ENCODE results near the gene MFAP3L. TPM values are rescaled to one million over a fixed set of nuclear protein-coding genes. Genes with fewer than 3 reads are reported as not detected.

The MFAP3L gene
- total RNA-seq, 1 experiment from 2014 or later: 6.2 TPM

- H3K36me3 ChIP-seq (ENCODE audit: low read depth): no peaks in the 10 kb centered on the region
- no peaks in the 10 kb centered on the region for H3K27me3 ChIP-seq (ENCODE audit: insufficient read depth, low read depth)
- DNase-seq: no peak
- H3K79me2 ChIP-seq (ENCODE audit: low read depth): no peaks in the 10 kb centered on the region
- H3K4me1 ChIP-seq (replicated peaks; ENCODE audit: insufficient read depth): no peaks in the 10 kb centered on the region
- intact Hi-C loops (cut with micrococcal nuclease; ENCODE audit: unreplicated experiment): no loop called here
- H3K9me2 ChIP-seq (ENCODE audit: insufficient read depth): no peaks in the 10 kb centered on the region
- ChIA-PET POLR2A (ENCODE audit: unreplicated experiment) (interaction anchor here (0.6 kb wide), 1 partner anchor 14 kb away, joined by 16 read pairs; no protein-coding TSS in a partner anchor), CTCF (no interaction called here)
- H3K9me3 ChIP-seq (ENCODE audit: insufficient read depth, low read depth): no peaks in the 10 kb centered on the region
- no peak overlapping the region for H2AFZ ChIP-seq
- no peaks in the 10 kb centered on the region for H3F3A ChIP-seq (ENCODE audit: insufficient read depth, low read depth)
- no TSS peak for BruUV-seq (replicated peaks)
- TF ChIP-seq EZH2 (IDR thresholded peaks at IDR 0.05; ENCODE audit: low read depth): no peak
- TF ChIP-seq, protein P1, sequence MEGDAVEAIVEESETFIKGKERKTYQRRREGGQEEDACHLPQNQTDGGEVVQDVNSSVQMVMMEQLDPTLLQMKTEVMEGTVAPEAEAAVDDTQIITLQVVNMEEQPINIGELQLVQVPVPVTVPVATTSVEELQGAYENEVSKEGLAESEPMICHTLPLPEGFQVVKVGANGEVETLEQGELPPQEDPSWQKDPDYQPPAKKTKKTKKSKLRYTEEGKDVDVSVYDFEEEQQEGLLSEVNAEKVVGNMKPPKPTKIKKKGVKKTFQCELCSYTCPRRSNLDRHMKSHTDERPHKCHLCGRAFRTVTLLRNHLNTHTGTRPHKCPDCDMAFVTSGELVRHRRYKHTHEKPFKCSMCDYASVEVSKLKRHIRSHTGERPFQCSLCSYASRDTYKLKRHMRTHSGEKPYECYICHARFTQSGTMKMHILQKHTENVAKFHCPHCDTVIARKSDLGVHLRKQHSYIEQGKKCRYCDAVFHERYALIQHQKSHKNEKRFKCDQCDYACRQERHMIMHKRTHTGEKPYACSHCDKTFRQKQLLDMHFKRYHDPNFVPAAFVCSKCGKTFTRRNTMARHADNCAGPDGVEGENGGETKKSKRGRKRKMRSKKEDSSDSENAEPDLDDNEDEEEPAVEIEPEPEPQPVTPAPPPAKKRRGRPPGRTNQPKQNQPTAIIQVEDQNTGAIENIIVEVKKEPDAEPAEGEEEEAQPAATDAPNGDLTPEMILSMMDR (conservative IDR thresholded peaks at IDR 0.05): no peak
- no peak overlapping the region for H3K27ac ChIP-seq
- no peaks in the 10 kb centered on the region for H4K20me1 ChIP-seq (ENCODE audit: insufficient read depth)
- H3K4me3 ChIP-seq: no peak overlapping the region
- H3K4me2 ChIP-seq: no peak overlapping the region
Observed at GRCh38 chr4:170035845-170036244, 9.7 kb upstream of the MFAP3L start.

- no TSS peak for BruUV-seq (replicated peaks)
- H3K9me2 ChIP-seq (ENCODE audit: insufficient read depth): no peaks in the 10 kb centered on the region
- CTCF ChIA-PET: no interaction called here
- no peak overlapping the region for H3K27ac ChIP-seq
- DNase-seq: no peak
- H3K9me3 ChIP-seq (ENCODE audit: insufficient read depth, low read depth): no peaks in the 10 kb centered on the region
- no peaks in the 10 kb centered on the region for H3K36me3 ChIP-seq (ENCODE audit: low read depth)
- H3F3A ChIP-seq (ENCODE audit: insufficient read depth, low read depth): no peaks in the 10 kb centered on the region
- POLR2A ChIA-PET (ENCODE audit: unreplicated experiment): no interaction called here
- no peaks in the 10 kb centered on the region for H4K20me1 ChIP-seq (ENCODE audit: insufficient read depth)
- H3K4me2 ChIP-seq: no peak overlapping the region
- no peaks in the 10 kb centered on the region for H3K27me3 ChIP-seq (ENCODE audit: insufficient read depth, low read depth)
- no peaks in the 10 kb centered on the region for H3K4me1 ChIP-seq (replicated peaks; ENCODE audit: insufficient read depth)
- H2AFZ ChIP-seq: no peak overlapping the region
- no peaks in the 10 kb centered on the region for H3K79me2 ChIP-seq (ENCODE audit: low read depth)
- intact Hi-C loops (cut with micrococcal nuclease; ENCODE audit: unreplicated experiment): no loop called here
- H3K4me3 ChIP-seq: no peak overlapping the region
- TF ChIP-seq, protein P1 (conservative IDR thresholded peaks at IDR 0.05): no peak
- TF ChIP-seq EZH2 (IDR thresholded peaks at IDR 0.05; ENCODE audit: low read depth): no peak
Observed at GRCh38 chr4:170035231-170035630, 9.0 kb upstream of the MFAP3L start.

- no peak for DNase-seq
- H2AFZ ChIP-seq: no peak overlapping the region
- ChIA-PET CTCF (no interaction called here), POLR2A (ENCODE audit: unreplicated experiment) (no interaction called here)
- H3K4me1 ChIP-seq (replicated peaks; ENCODE audit: insufficient read depth): no peaks in the 10 kb centered on the region
- intact Hi-C loops (cut with micrococcal nuclease; ENCODE audit: unreplicated experiment): no loop called here
- no peaks in the 10 kb centered on the region for H3K9me3 ChIP-seq (ENCODE audit: insufficient read depth, low read depth)
- no peaks in the 10 kb centered on the region for H3F3A ChIP-seq (ENCODE audit: insufficient read depth, low read depth)
- H3K4me3 ChIP-seq: no peak overlapping the region
- no TSS peak for BruUV-seq (replicated peaks)
- no peaks in the 10 kb centered on the region for H3K79me2 ChIP-seq (ENCODE audit: low read depth)
- TF ChIP-seq EZH2 (IDR thresholded peaks at IDR 0.05; ENCODE audit: low read depth): no peak
- TF ChIP-seq, protein P1 (conservative IDR thresholded peaks at IDR 0.05): no peak
- H3K9me2 ChIP-seq (ENCODE audit: insufficient read depth): no peaks in the 10 kb centered on the region
- H3K27ac ChIP-seq: no peak overlapping the region
- H3K4me2 ChIP-seq: no peak overlapping the region
- no peaks in the 10 kb centered on the region for H3K36me3 ChIP-seq (ENCODE audit: low read depth)
- no peaks in the 10 kb centered on the region for H3K27me3 ChIP-seq (ENCODE audit: insufficient read depth, low read depth)
- no peaks in the 10 kb centered on the region for H4K20me1 ChIP-seq (ENCODE audit: insufficient read depth)
Observed at GRCh38 chr4:170033999-170034398, 7.8 kb upstream of the MFAP3L start.
